Spleen (tissue), 11 donors: ENCODE results near the gene RAB11FIP4. TPM values are rescaled to one million over a fixed set of nuclear protein-coding genes. Genes with fewer than 3 reads are reported as not detected.

Experiments used
- DNase-seq: peaks from one replicate; pipeline ENCODE4 v3.0.0-alpha.2; 2020
- H3K27ac ChIP-seq, 8 donors: fragments of 200-600 bp; sonication (generic) in 7 of 8; 1 replicate in 4 of 8; 2 replicates in 4 of 8; pipeline versions ENCODE4 v1.5.0 to v1.8.0; 2016 to 2021; ENCODE audit warnings: inconsistent platforms in 4 of 8, mild to moderate bottlenecking in 4 of 8, moderate library complexity in 1 of 8
- H3K27me3 ChIP-seq, 7 donors: fragments of 200-600 bp; sonication (generic) in 6 of 7; replicated peaks in 1 of 7; 1 replicate in 4 of 7; 2 replicates in 3 of 7; pipeline versions ENCODE4 v1.5.0 to v1.8.0; 2016 to 2021; ENCODE audit warnings: inconsistent platforms in 3 of 7, mild to moderate bottlenecking in 1 of 7
- H3K36me3 ChIP-seq, 6 donors: fragments of 200-600 bp; sonication (generic) in 5 of 6; 1 replicate in 4 of 6; 2 replicates in 2 of 6; pipeline versions ENCODE4 v1.5.0 to v1.8.0; 2016 to 2021; ENCODE audit warnings: inconsistent platforms in 2 of 6
- H3K4me1 ChIP-seq, 6 donors: fragments of 200-600 bp; sonication (generic) in 5 of 6; 1 replicate in 3 of 6; 2 replicates in 3 of 6; pipeline versions ENCODE4 v1.5.0 to v1.8.0; 2016 to 2021; ENCODE audit warnings: inconsistent platforms in 3 of 6
- H3K4me3 ChIP-seq, 8 donors: fragments of 200-600 bp; sonication (generic) in 7 of 8; 1 replicate in 4 of 8; 2 replicates in 4 of 8; pipeline versions ENCODE4 v1.5.0 to v1.8.0; 2016 to 2021; ENCODE audit warnings: inconsistent platforms in 4 of 8, mild to moderate bottlenecking in 4 of 8, moderate library complexity in 2 of 8
- H3K9me3 ChIP-seq, 8 donors: fragments of 200-600 bp; sonication (generic) in 7 of 8; 1 replicate in 4 of 8; 2 replicates in 4 of 8; pipeline versions ENCODE4 v1.5.0 to v1.8.0; 2016 to 2021; ENCODE audit warnings: inconsistent platforms in 4 of 8
- CTCF ChIP-seq, 11 experiments: fragments of 200-600 bp in 7 of 11; fragments of 450-650 bp in 4 of 11; sonication (generic) in 4 of 11; IDR thresholded peaks in 8 of 11; conservative IDR thresholded peaks in 3 of 11; 1 replicate in 7 of 11; 2 replicates in 4 of 11; pipeline versions ENCODE4 v1.4.0 to v1.8.0; 2016 to 2021; ENCODE audit warnings: antibody characterized with exemption in 11 of 11, inconsistent platforms in 4 of 11, mild to moderate bottlenecking in 1 of 11
- POLR2A ChIP-seq, 3 donors: fragments of 450-650 bp; IDR thresholded peaks; one replicate each; pipeline ENCODE4 v1.5.1; 2017; ENCODE audit warnings: antibody characterized with exemption in 3 of 3, mild to moderate bottlenecking in 1 of 3
- POLR2AphosphoS5 ChIP-seq, 3 donors: sonication (generic); formaldehyde crosslinking; IDR thresholded peaks; one replicate each; pipeline ENCODE4 v1.5.1; 2017; ENCODE audit warnings: antibody characterized with exemption in 3 of 3
- WGBS, 5 donors: extraction: QIAGEN DNeasy Blood & Tissue Kit in 3 of 5; methylation state at CpG; one replicate each; pipeline versions ENCODE4 v1.1.5 to v1.1.7; 2013 to 2018; 5-methylcytosine and 5-hydroxymethylcytosine counted together
- intact Hi-C: fragments of 100-400 bp; cut with DNase I; formaldehyde crosslinking; loops from one replicate; pipeline ENCODE4 v1.15.0; 2023; ENCODE audit warnings: low total_unique reads
- polyA plus RNA-seq, 3 donors: library from polyadenylated mRNA; stranded (reverse); fragments of 200-250 nt; gene quantifications; one replicate each; pipeline ENCODE4 v1.2.1, GENCODE V29; 2013
- total RNA-seq, 7 donors: library from RNA; depleted of rRNA in 3 of 7; stranded (reverse); fragments of >200 nt in 3 of 7; fragmentation: NEBNext Ultra II Directional in 4 of 7; extraction: Animal tissue kit (Norgen Biotek cat#: 25700) in 4 of 7; gene quantifications; one replicate each; pipeline versions ENCODE4 v1.1.0 to v1.2.1, GENCODE V29; 2016 to 2021
- donor health status: healthy with polysubstance abuse.
- donor health status: DM: no; HTN: no; CAD: no; lungs with moderate emphysema.
- donor health status: DM: no; HTN: no; CAD: no.
- donor health status: Bipolar disorder and iron deficiency.
- donor health status: healthy.
- donor health status: DM: no; HTN: no; CAD: no.
- donor health status: DM: yes; HTN: yes; CAD: no.

The RAB11FIP4 gene
- total and polyA plus RNA-seq, 10 donors: 5.5 to 25.2 (median 20.9) TPM

GRCh38 chr17:31404028-31404949, 12.8 kb downstream of the RAB11FIP4 start:
- DNase-seq: peak; percentile 42
- no peak overlapping the region for H3K27ac ChIP-seq

DNA sequence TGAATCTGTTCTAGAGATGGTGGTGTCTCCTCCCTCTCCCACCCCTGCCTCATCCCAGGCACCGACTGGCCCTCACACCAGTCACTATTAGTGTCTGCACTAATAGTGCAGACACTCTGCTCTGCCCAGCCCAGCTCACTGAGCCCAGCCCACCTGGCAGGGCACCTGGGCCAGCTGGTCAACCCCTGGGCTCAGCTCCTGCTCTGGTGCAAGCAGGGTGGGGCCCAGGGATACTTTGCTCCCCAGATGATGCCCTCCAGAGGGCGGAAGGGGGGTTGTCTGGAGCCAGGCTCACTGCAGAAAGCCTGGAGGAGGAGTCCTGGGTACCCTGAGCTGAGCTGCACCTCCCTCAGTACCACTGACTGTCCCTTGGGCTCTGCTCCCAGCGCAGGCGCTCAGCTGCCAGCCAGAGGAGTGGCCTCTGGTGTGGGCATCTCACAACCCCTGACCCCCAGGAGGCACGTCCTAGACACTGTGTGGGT, 14.5 kb downstream of the RAB11FIP4 start:
- DNase-seq: peak; percentile 59
- intact Hi-C loops: no loop called here
- TF ChIP-seq CTCF (IDR thresholded peaks at IDR 0.05 in 8 of 11, conservative IDR thresholded peaks at IDR 0.05 in 3 of 11): no peak
- no peak for TF ChIP-seq POLR2A (IDR thresholded peaks at IDR 0.05)
- no peak for TF ChIP-seq POLR2AphosphoS5 (IDR thresholded peaks at IDR 0.05)
- Histone ChIP-seq H3K9me3 (no peaks in the 10 kb centered on the region), H3K27me3 (peaks cover 0 to 5% (median 0%) of the 10 kb centered on the region in 7 donors), H3K4me1 (no peaks in the 10 kb centered on the region), H3K4me3 (no peak overlapping the region), H3K36me3 (no peaks in the 10 kb centered on the region), H3K27ac (no peak overlapping the region)
- 68 to 90% (median 73%) methylated on average over 1 to 5 of the region's 5 CpGs for WGBS, 5 donors

More at GRCh38 chr17:31404028-31404949, 12.8 kb downstream of the RAB11FIP4 start:
- H3K27me3 ChIP-seq: peaks cover 0 to 7% (median 0%) of the 10 kb centered on the region in 7 donors
- no peaks in the 10 kb centered on the region for H3K36me3 ChIP-seq
- WGBS, 5 donors: 69 to 75% (median 73%) methylated on average over 19 of the region's 19 CpGs
- intact Hi-C loops: no loop called here
- no peaks in the 10 kb centered on the region for H3K9me3 ChIP-seq
- no peak overlapping the region for H3K4me3 ChIP-seq
- no peaks in the 10 kb centered on the region for H3K4me1 ChIP-seq
- TF ChIP-seq POLR2AphosphoS5 (IDR thresholded peaks at IDR 0.05) (no peak), CTCF (IDR thresholded peaks at IDR 0.05 in 8 of 11, conservative IDR thresholded peaks at IDR 0.05 in 3 of 11) (no peak), POLR2A (IDR thresholded peaks at IDR 0.05) (no peak)

DNA sequence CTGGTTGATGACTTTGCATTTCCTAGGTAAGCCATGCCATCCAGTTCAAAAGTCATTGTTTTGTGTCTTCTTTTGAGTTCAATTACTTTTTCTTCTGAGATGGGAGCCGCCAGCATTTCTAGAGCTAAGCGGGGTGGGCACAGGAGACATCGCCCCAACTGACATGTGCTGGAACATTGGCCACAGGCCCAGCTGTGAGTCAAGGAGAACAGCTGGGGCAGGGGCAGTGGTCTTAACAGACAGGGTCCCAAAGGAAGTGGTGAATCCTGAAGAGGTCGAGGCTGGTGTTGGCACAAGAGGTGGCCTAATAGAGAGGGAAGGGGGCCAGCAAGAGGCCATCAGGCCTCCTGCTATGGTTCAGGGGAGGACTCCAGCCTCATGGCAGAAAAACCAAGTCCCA, 17.1 kb downstream of the RAB11FIP4 start:
- no peak overlapping the region for H3K27ac ChIP-seq
- peak; percentile 36 for DNase-seq
- intact Hi-C loops: no loop called here
- TF ChIP-seq CTCF (IDR thresholded peaks at IDR 0.05 in 8 of 11, conservative IDR thresholded peaks at IDR 0.05 in 3 of 11) (no peak), POLR2AphosphoS5 (IDR thresholded peaks at IDR 0.05) (no peak), POLR2A (IDR thresholded peaks at IDR 0.05) (no peak)
- 72 to 83% (median 77%) methylated on average over 4 of the region's 4 CpGs for WGBS, 5 donors
- H3K9me3 ChIP-seq: no peaks in the 10 kb centered on the region
- H3K4me3 ChIP-seq: no peak overlapping the region
- peaks cover 0 to 1% (median 0%) of the 10 kb centered on the region in 7 donors for H3K27me3 ChIP-seq
- H3K4me1 ChIP-seq: no peaks in the 10 kb centered on the region
- H3K36me3 ChIP-seq: no peaks in the 10 kb centered on the region

GRCh38 chr17:31411707-31412285, 20.3 kb downstream of the RAB11FIP4 start:
- no peak for TF ChIP-seq POLR2A (IDR thresholded peaks at IDR 0.05)
- TF ChIP-seq POLR2AphosphoS5 (IDR thresholded peaks at IDR 0.05): no peak
- TF ChIP-seq CTCF (IDR thresholded peaks at IDR 0.05 in 8 of 11, conservative IDR thresholded peaks at IDR 0.05 in 3 of 11): no peak
- WGBS, 5 donors: 76 to 88% (median 86%) methylated on average over 10 to 13 of the region's 13 CpGs
- Histone ChIP-seq H3K27me3 (peaks cover 0 to 17% (median 0%) of the 10 kb centered on the region in 7 donors), H3K4me3 (no peak overlapping the region), H3K27ac (no peak overlapping the region), H3K9me3 (no peaks in the 10 kb centered on the region), H3K4me1 (peaks cover 0 to 9% (median 2%) of the 10 kb centered on the region in 6 donors), H3K36me3 (no peaks in the 10 kb centered on the region)
- intact Hi-C loops: no loop called here
- DNase-seq: peak; percentile 56
